Measurements from ENCODE around the gene RBCK1.

GRCh38 chr20:458776-459175, 50.7 kb downstream of the RBCK1 start:
- TF ChIP-seq CTCF (conservative IDR thresholded peaks at IDR 0.05; ENCODE audit: low read length) (no peak), EZH2phosphoT487 (IDR thresholded peaks at IDR 0.05; ENCODE audit: borderline replicate concordance) (no peak)
